GM19452 (cell line): ENCODE measurements around the gene PTPRB.

Source experiments
- ATAC-seq: cut with Tn5 transposase; IDR thresholded peaks from one replicate; pipeline ENCODE4 v1.9.1; 2021; ENCODE audit not compliant: unreplicated experiment

Gene PTPRB

GRCh38 chr12:70644861-70645260 is 7.6 kb upstream of the PTPRB start:
- no peak for ATAC-seq

GRCh38 chr12:70643939-70644338 is 6.7 kb upstream of the PTPRB start:
- ATAC-seq, result no peak

GRCh38 chr12:70641691-70642090 is 4.5 kb upstream of the PTPRB start:
- ATAC-seq, result no peak

- ATAC-seq, result no peak
Measured at GRCh38 chr12:70640901-70641300, 3.7 kb upstream of the PTPRB start.

- ATAC-seq, result no peak
Measured at GRCh38 chr12:70639535-70639934, 2.3 kb upstream of the PTPRB start.

GRCh38 chr12:70638639-70639360 is 1.6 kb upstream of the PTPRB start:
- no peak for ATAC-seq

- no peak for ATAC-seq
Measured at GRCh38 chr12:70635755-70636154, 1.5 kb downstream of the PTPRB start.

GRCh38 chr12:70628701-70629480 is 8.3 kb downstream of the PTPRB start:
- no peak for ATAC-seq

GRCh38 chr12:70627677-70628076 is 9.6 kb downstream of the PTPRB start:
- no peak for ATAC-seq

GRCh38 chr12:70626180-70626579 is 11.0 kb downstream of the PTPRB start:
- ATAC-seq, result no peak

GRCh38 chr12:70619471-70620152 is 17.6 kb downstream of the PTPRB start:
- ATAC-seq, result no peak

- no peak for ATAC-seq
Measured at GRCh38 chr12:70618371-70618770, 18.9 kb downstream of the PTPRB start.

- no peak for ATAC-seq
Measured at GRCh38 chr12:70617450-70617849, 19.8 kb downstream of the PTPRB start.

- ATAC-seq, result no peak
Measured at GRCh38 chr12:70615174-70615866, 21.9 kb downstream of the PTPRB start.

- no peak for ATAC-seq
Measured at GRCh38 chr12:70609739-70610491, 27.3 kb downstream of the PTPRB start.

GRCh38 chr12:70609203-70609602 is 28.0 kb downstream of the PTPRB start:
- no peak for ATAC-seq

- no peak for ATAC-seq
Measured at GRCh38 chr12:70608184-70608583, 29.0 kb downstream of the PTPRB start.

GRCh38 chr12:70607107-70607506 is 30.1 kb downstream of the PTPRB start:
- no peak for ATAC-seq

- no peak for ATAC-seq
Measured at GRCh38 chr12:70605976-70606375, 31.3 kb downstream of the PTPRB start.

GRCh38 chr12:70604662-70605061 is 32.6 kb downstream of the PTPRB start:
- no peak for ATAC-seq

- no peak for ATAC-seq
Measured at GRCh38 chr12:70603044-70603443, 34.2 kb downstream of the PTPRB start.
